ENCODE measurements around the gene SCCPDH.
"Not testable (repeated sequence)": the region's sequence is repeated elsewhere in the genome, so short reads cannot be mapped to it uniquely, and the experiment has no call there.

The SCCPDH gene

GRCh38 chr1:246803883-246804282 lies 79.7 kb downstream of the SCCPDH start:
- DNase-seq, result no peak

- no peak for DNase-seq
Observed at GRCh38 chr1:246805135-246805716, 81.0 kb downstream of the SCCPDH start.

GRCh38 chr1:246809473-246809872 lies 85.3 kb downstream of the SCCPDH start:
- no peak for DNase-seq

GRCh38 chr1:246811985-246812384 lies 87.8 kb downstream of the SCCPDH start:
- no peak for DNase-seq

GRCh38 chr1:246813325-246813724 lies 89.1 kb downstream of the SCCPDH start:
- DNase-seq, result not testable (repeated sequence)

GRCh38 chr1:246814890-246815289 lies 90.7 kb downstream of the SCCPDH start:
- DNase-seq, result no peak

GRCh38 chr1:246815693-246816270 lies 91.6 kb downstream of the SCCPDH start:
- no peak for DNase-seq

Data from NCI-H2227 treated with DMSO at 0.1 percent for 48 hours (cell line).